K562 (cell line): Measurements from ENCODE around the gene CCDC167. TPM values are rescaled to one million over a fixed set of nuclear protein-coding genes. Genes with fewer than 3 reads are reported as not detected.

Experiments used
- BMI1 ChIP-seq: fragments of 150-350 bp; IDR thresholded peaks from 2 replicates; pipeline ENCODE4 v1.6.1; 2014; ENCODE audit warnings: low read length
- BRD9 ChIP-seq: fragments of 450-650 bp; IDR thresholded peaks from 2 replicates; pipeline ENCODE4 v1.6.1; 2018; ENCODE audit warnings: low read depth; ENCODE audit not compliant: partially characterized antibody
- CBX5 ChIP-seq: IDR thresholded peaks from 2 replicates; pipeline ENCODE4 v1.6.1; 2014; ENCODE audit warnings: low read depth, borderline replicate concordance
- CCNT2 ChIP-seq: IDR thresholded peaks from 2 replicates; pipeline ENCODE4 v1.6.1; 2011; ENCODE audit warnings: borderline replicate concordance, low read depth, mild to moderate bottlenecking, moderate library complexity, mixed read lengths, low read length; ENCODE audit not compliant: insufficient read length; ENCODE audit errors: extremely low read depth
- CTBP1 ChIP-seq: fragments of 450-650 bp; IDR thresholded peaks from 2 replicates; pipeline ENCODE4 v1.6.1; 2016; ENCODE audit warnings: borderline replicate concordance
- HINFP ChIP-seq: fragments of 450-650 bp; conservative IDR thresholded peaks from 2 replicates; pipeline ENCODE4 v1.6.1; 2016; ENCODE audit warnings: missing genetic modification characterization, low read depth, mild to moderate bottlenecking, control low read depth, missing compliant biosample characterization
- ID3 ChIP-seq, 2 experiments: fragments of 250-450 bp in 1 of 2; fragments of 450-650 bp in 1 of 2; sonication (Bioruptor Pico) in 1 of 2; IDR thresholded peaks; 2 replicates each; pipeline versions ENCODE4 v1.6.1 to v1.8.0; 2016 to 2021; ENCODE audit warnings: mild to moderate bottlenecking in 2 of 2, moderate library complexity in 2 of 2, missing compliant biosample characterization in 1 of 2, missing genetic modification characterization in 1 of 2
- MEIS2 ChIP-seq: fragments of 450-650 bp; IDR thresholded peaks from 2 replicates; pipeline ENCODE4 v1.6.1; 2014; ENCODE audit warnings: mild to moderate bottlenecking; ENCODE audit not compliant: partially characterized antibody
- NFRKB ChIP-seq: fragments of 450-650 bp; IDR thresholded peaks from 2 replicates; pipeline ENCODE4 v1.6.1; 2016; ENCODE audit warnings: low read depth
- NONO ChIP-seq, 2 experiments: fragments of 200-400 bp in 1 of 2; fragments of 450-650 bp in 1 of 2; formaldehyde crosslinking in 1 of 2; IDR thresholded peaks; 2 replicates each; pipeline ENCODE4 v1.6.1; 2017; ENCODE audit warnings: low read depth in 2 of 2, mild to moderate bottlenecking in 2 of 2, moderate library complexity in 2 of 2, low read length in 1 of 2
- RAD51 ChIP-seq: fragments of 450-650 bp; IDR thresholded peaks from 2 replicates; pipeline ENCODE4 v1.7.1; 2016; ENCODE audit warnings: low read depth, mild to moderate bottlenecking, borderline replicate concordance
- SIN3B ChIP-seq: fragments of 450-650 bp; IDR thresholded peaks from 2 replicates; pipeline ENCODE4 v1.6.1; 2017; ENCODE audit warnings: low read depth, mild to moderate bottlenecking, moderate library complexity
- SNIP1 ChIP-seq: fragments of 450-650 bp; IDR thresholded peaks from 2 replicates; pipeline ENCODE4 v1.7.1; 2017; ENCODE audit warnings: low read depth, mild to moderate bottlenecking
- USF1 ChIP-seq: sonication (generic); formaldehyde crosslinking; IDR thresholded peaks from 2 replicates; pipeline ENCODE4 v1.9.0; 2022; ENCODE audit warnings: mild to moderate bottlenecking, missing genetic modification reagents
- VEZF1 ChIP-seq: fragments of 200-800 bp; sonication (Bioruptor generic); IDR thresholded peaks from 2 replicates; pipeline ENCODE4 v1.6.1; 2017; ENCODE audit warnings: missing genetic modification characterization, missing compliant biosample characterization
- ZC3H8 ChIP-seq: fragments of 450-650 bp; IDR thresholded peaks from 2 replicates; pipeline ENCODE4 v1.6.1; 2017
- ZNF143 ChIP-seq: sonication (generic); formaldehyde crosslinking; IDR thresholded peaks from 2 replicates; pipeline ENCODE4 v1.9.0; 2022; ENCODE audit warnings: mild to moderate bottlenecking, missing genetic modification reagents
- ZNF449 ChIP-seq: fragments of 250-450 bp; sonication (Bioruptor Pico); IDR thresholded peaks from 2 replicates; pipeline ENCODE4 v1.8.0; 2022; ENCODE audit warnings: moderate library complexity, mild to moderate bottlenecking, inconsistent platforms
- ZNF584 ChIP-seq: fragments of 200-800 bp; sonication (Bioruptor generic); IDR thresholded peaks from 2 replicates; pipeline ENCODE4 v1.6.1; 2016; ENCODE audit warnings: low read depth, mild to moderate bottlenecking, missing genetic modification characterization, missing compliant biosample characterization
- polyA plus RNA-seq, 8 experiments: library from polyadenylated mRNA; depleted of rRNA in 4 of 8; stranded (reverse) in 5 of 8; unstranded in 3 of 8; fragments of >200 nt; fragmentation: Nextera tagmentation in 2 of 8; fragmentation: Illumina TruSeq in 1 of 8; extraction: Ambion mirVana in 2 of 8; extraction: Trizol in 1 of 8; gene quantifications; 2 replicates each; pipeline versions ENCODE4 v1.2.1 to v1.2.3, GENCODE V29; 2011 to 2014; ENCODE audit warnings: inconsistent platforms in 1 of 8, missing spikeins in 1 of 8
- total RNA-seq, 7 experiments: library from RNA; depleted of rRNA in 6 of 7; stranded (reverse); fragments of >200 nt in 6 of 7; fragmentation: Illumina TruSeq in 2 of 7; extraction: Trizol in 2 of 7; gene quantifications; 2 replicates each; pipeline versions ENCODE4 v1.2.1 to v1.2.3, GENCODE V29; 2011 to 2021; ENCODE audit warnings: low replicate concordance in 1 of 7

Gene CCDC167
- total and polyA plus RNA-seq, 9 of the 15 experiments (the other 6 are each of a cell fraction or from before 2014, with no cell fraction given): 26.0 to 114 (median 45.2) TPM

- TF ChIP-seq ZNF449 (CRISPR knock-in tag) (no peak), CTBP1 (peak; percentile 79; the same call in 1 of the 2 replicates), HINFP (tag) (no peak), BMI1 (no peak), SIN3B (no peak), NONO (IDR thresholded peaks at IDR 0.05; ENCODE audit: low read depth in 2 of 2, low read length in 1 of 2) (no peak), BRD9 (no peak), ID3 (CRISPR knock-in tag; IDR thresholded peaks at IDR 0.05) (no peak), ID3 (tag; IDR thresholded peaks at IDR 0.05) (0 out of 2 replicates have a peak, but pooled peaks have one; percentile 63), MEIS2 (peak; percentile 84), ZC3H8 (no peak), USF1 (peak; percentile 79), CBX5 (no peak), SNIP1 (no peak), ZNF143 (no peak), CCNT2 (no peak), NFRKB (peak; percentile 61; the same call in 1 of the 2 replicates), RAD51 (peak; percentile 42; the same call in 1 of the 2 replicates), ZNF584 (CRISPR knock-in tag) (no peak), VEZF1 (CRISPR knock-in tag) (peak; percentile 88)
These were observed at the start of gene CCDC167 (continued) for GRCh38 chr6:37499433-37500293.
